Stimulated activated CD8-positive, alpha-beta memory T cell treated with anti-CD3 and anti-CD28 coated beads, Interleukin-7, amount 100 ng/mL, for 48 hours (primary cell): ENCODE results near the gene NOTO.
"Not testable (repeated sequence)": the region's sequence is repeated elsewhere in the genome, so short reads cannot be mapped to it uniquely, and the experiment has no call there.

ENCODE experiments used
- DNase-seq, 2 donors: peaks; one replicate each; pipeline ENCODE4 v3.0.0-alpha.2; 2020; ENCODE audit warnings: low read depth in 1 of 2; ENCODE audit errors: extremely low read depth in 1 of 2

Gene NOTO

GRCh38 chr2:73202156-73203054 is at the start of gene NOTO:
Gene NOTO (plus strand): TSS chr2:73202574. CDS start chr2:73202667, 93 bp downstream.
- DNase-seq: no peak

- DNase-seq: no peak
These were observed 45.7 kb upstream of the NOTO start for GRCh38 chr2:73156539-73157124.

GRCh38 chr2:73162856-73163391 is 39.5 kb upstream of the NOTO start:
- no peak for DNase-seq

- DNase-seq: no peak
These were observed 38.6 kb upstream of the NOTO start for GRCh38 chr2:73163483-73164367.

GRCh38 chr2:73165978-73166377 is 36.4 kb upstream of the NOTO start:
- DNase-seq: not testable (repeated sequence)

GRCh38 chr2:73166813-73167212 is 35.6 kb upstream of the NOTO start:
- DNase-seq: not testable (repeated sequence)

- not testable (repeated sequence) for DNase-seq
These were observed 34.0 kb upstream of the NOTO start for GRCh38 chr2:73168348-73168747.

GRCh38 chr2:73170341-73170740 is 32.0 kb upstream of the NOTO start:
- not testable (repeated sequence) for DNase-seq

- peak in 1 of 2 donors; percentile 59 for DNase-seq
These were observed 29.4 kb upstream of the NOTO start for GRCh38 chr2:73172963-73173362.

GRCh38 chr2:73173781-73174180 is 28.6 kb upstream of the NOTO start:
- DNase-seq: no peak

- no peak for DNase-seq
These were observed 28.1 kb upstream of the NOTO start for GRCh38 chr2:73174244-73174643.

GRCh38 chr2:73174941-73175662 is 27.3 kb upstream of the NOTO start:
- DNase-seq: no peak

GRCh38 chr2:73175663-73176204 is 26.6 kb upstream of the NOTO start:
- peak; percentile 53 to 66 for DNase-seq

GRCh38 chr2:73176205-73176880 is 26.0 kb upstream of the NOTO start:
- DNase-seq: no peak

- DNase-seq: peak; percentile 71 to 77
These were observed 25.3 kb upstream of the NOTO start for GRCh38 chr2:73176881-73177644.

- no peak for DNase-seq
These were observed 24.6 kb upstream of the NOTO start for GRCh38 chr2:73177645-73178255.

- no peak for DNase-seq
These were observed 16.4 kb upstream of the NOTO start for GRCh38 chr2:73185965-73186364.

- no peak for DNase-seq
These were observed 14.8 kb upstream of the NOTO start for GRCh38 chr2:73187549-73187948.
